Measurements from ENCODE around the gene ANO9.
"Not testable (repeated sequence)": the region's sequence is repeated elsewhere in the genome, so short reads cannot be mapped to it uniquely, and the experiment has no call there.

Gene ANO9

DNA sequence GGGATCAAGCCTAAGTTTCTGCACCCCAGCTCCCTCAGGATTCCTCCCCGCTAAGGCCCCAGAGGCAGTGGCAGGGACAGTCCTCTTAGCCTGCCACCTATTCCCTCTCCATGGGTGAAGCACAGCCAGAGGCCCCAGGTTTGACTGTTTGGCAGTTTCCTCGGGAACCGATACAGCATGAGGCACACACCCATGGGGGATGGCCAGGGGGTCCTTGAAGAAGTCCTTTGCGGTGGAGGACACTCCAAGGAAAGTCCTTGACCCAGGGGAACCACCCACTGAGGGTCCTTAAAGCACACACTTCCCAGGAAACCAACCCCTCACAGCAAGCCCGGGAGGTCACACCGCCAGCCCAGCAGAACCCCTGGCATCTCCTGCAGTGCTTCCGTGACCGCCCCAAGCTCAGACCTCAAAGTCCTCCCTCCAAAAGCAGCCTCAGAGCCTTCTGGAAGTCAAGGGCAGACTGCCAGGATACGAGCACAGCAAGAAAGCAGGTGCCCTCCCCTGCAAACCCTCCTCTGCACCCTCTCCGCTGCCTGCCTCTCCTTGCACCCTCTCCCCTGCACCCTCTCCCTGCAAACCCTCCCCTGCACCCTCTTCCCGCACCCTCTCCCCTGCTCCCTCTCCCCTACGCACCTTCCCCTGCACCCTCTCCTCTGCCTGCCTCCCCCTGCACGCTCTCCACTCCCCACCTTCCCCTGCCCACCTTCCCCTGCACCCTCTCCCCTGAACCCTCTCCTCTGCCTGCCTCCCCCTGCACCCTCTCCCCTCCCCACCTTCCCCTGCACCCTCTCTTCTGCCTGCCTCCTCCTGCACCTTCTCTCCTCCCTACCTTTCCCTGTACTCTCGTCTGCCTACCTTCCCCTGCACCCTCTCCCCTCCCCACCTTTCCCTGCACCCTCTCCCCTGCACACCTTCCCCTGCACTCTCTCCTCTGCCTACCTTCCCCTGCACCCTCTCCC lies 28.4 kb downstream of the ANO9 start:
- DNase-seq = no peak
- Histone ChIP-seq H3K36me3 (no peaks in the 10 kb centered on the region), H3K27ac (no peak overlapping the region), H3K9me3 (no peaks in the 10 kb centered on the region), H3K27me3 (peaks cover 0 to 56% of the 10 kb centered on the region in 2 donors), H3K4me1 (peaks cover 0 to 26% (median 16%) of the 10 kb centered on the region in 4 donors), H3K4me3 (no peak overlapping the region)
- TF ChIP-seq, protein P1, sequence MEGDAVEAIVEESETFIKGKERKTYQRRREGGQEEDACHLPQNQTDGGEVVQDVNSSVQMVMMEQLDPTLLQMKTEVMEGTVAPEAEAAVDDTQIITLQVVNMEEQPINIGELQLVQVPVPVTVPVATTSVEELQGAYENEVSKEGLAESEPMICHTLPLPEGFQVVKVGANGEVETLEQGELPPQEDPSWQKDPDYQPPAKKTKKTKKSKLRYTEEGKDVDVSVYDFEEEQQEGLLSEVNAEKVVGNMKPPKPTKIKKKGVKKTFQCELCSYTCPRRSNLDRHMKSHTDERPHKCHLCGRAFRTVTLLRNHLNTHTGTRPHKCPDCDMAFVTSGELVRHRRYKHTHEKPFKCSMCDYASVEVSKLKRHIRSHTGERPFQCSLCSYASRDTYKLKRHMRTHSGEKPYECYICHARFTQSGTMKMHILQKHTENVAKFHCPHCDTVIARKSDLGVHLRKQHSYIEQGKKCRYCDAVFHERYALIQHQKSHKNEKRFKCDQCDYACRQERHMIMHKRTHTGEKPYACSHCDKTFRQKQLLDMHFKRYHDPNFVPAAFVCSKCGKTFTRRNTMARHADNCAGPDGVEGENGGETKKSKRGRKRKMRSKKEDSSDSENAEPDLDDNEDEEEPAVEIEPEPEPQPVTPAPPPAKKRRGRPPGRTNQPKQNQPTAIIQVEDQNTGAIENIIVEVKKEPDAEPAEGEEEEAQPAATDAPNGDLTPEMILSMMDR (IDR thresholded peaks at IDR 0.05) = no peak
- intact Hi-C loops (cut with DNase I; ENCODE audit: low total_unique reads) = no loop called here

GRCh38 chr11:412641-413119 lies 29.1 kb downstream of the ANO9 start:
- H3K9me3 ChIP-seq = no peaks in the 10 kb centered on the region
- TF ChIP-seq, protein P1 (IDR thresholded peaks at IDR 0.05) = no peak
- intact Hi-C loops (cut with DNase I; ENCODE audit: low total_unique reads) = no loop called here
- no peak overlapping the region for H3K4me3 ChIP-seq
- peaks cover 0 to 29% (median 18%) of the 10 kb centered on the region in 4 donors for H3K4me1 ChIP-seq
- H3K27me3 ChIP-seq = peaks cover 0 to 50% of the 10 kb centered on the region in 2 donors
- DNase-seq = no peak
- H3K27ac ChIP-seq = no peak overlapping the region
- no peaks in the 10 kb centered on the region for H3K36me3 ChIP-seq

DNA sequence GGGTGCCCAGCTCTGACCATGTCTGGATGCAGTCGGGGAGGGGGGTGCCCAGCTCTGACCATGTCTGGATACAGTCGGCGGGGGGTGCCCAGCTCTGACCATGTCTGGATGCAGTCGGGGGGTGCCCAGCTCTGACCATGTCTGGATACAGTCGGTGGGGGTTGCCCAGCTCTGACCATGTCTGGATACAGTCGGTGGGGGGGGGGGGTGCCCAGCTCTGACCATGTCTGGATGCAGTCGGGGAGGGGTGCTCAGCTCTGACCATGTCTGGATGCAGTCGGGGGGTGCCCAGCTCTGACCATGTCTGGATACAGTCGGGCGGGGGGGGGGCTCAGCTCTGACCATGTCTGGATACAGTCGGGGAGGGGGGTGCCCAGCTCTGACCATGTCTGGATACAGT lies 30.3 kb downstream of the ANO9 start:
- H3K4me3 ChIP-seq; H3K9me3 ChIP-seq; H3K27ac ChIP-seq; DNase-seq; H3K36me3 ChIP-seq; intact Hi-C loops (cut with DNase I; ENCODE audit: low total_unique reads): not testable (repeated sequence)
- H3K27me3 ChIP-seq = peaks cover 0 to 42% of the 10 kb centered on the region in 2 donors
- H3K4me1 ChIP-seq = peaks cover 0 to 27% (median 16%) of the 10 kb centered on the region in 4 donors

DNA sequence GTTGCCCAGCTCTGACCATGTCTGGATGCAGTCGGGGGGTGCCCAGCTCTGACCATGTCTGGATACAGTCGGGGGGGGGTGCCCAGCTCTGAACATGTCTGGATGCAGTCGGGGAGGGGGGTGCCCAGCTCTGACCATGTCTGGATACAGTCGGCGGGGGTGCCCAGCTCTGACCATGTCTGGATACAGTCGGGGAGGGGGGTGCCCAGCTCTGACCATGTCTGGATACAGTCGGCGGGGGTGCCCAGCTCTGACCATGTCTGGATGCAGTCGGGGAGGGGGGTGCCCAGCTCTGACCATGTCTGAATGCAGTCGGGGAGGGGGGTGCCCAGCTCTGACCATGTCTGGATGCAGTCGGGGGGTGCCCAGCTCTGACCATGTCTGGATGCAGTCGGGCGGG lies 31.1 kb downstream of the ANO9 start:
- intact Hi-C loops (cut with DNase I; ENCODE audit: low total_unique reads); H3K4me3 ChIP-seq: not testable (repeated sequence)

DNA sequence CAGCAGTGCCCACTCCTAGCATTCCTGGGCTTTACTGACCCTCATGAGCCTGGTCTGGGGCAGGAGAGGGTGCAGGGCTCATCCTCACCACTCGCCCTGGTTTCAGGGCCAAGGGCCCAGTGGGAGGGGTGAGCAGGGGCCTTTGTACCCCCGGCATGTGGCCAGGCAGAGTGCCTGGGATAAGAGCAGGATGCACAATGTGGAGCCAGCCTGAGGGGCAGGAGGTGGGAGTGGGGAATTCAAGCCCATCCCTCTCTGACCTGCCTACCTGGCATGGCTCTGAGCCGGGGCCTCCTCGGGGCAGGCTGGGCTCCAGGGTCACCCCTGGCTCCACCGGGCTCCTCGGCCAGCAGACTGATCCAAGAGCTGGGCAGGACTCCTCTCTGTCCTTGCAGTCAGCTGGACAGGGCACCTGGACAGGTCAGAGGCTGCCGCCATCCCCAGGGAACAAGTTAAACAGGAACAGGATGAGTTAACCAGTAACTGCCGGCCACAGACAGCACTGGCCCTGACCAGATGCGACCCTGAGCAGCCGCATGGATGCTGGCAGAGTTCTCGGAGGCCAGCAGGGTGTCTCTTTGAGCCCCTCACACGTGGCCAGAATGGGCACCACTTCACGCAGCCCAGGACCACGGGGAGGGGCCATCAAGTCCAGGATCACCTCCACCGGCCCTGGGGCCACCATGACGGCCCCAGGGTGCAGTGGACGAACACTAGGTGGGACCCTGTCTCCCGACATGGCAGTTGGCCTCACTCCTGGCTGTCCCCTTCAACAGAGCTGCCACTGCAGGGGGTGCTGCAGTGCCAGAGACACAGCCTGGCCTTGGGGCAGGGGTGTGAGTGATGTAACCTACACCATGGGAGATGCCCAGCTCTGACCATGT lies 32.0 kb downstream of the ANO9 start:
- H3K27ac ChIP-seq = no peak overlapping the region
- intact Hi-C loops (cut with DNase I; ENCODE audit: low total_unique reads) = no loop called here

More for the DNA sequence above, 31.1 kb downstream of the ANO9 start:
- Histone ChIP-seq H3K4me1 (peaks cover 0 to 27% (median 17%) of the 10 kb centered on the region in 4 donors), H3K27me3 (peaks cover 0 to 34% of the 10 kb centered on the region in 2 donors)
- H3K36me3 ChIP-seq, H3K9me3 ChIP-seq, H3K27ac ChIP-seq, DNase-seq: not testable (repeated sequence)

More for the DNA sequence above, 32.0 kb downstream of the ANO9 start:
- H3K36me3 ChIP-seq = peaks cover 0 to 2% (median 0%) of the 10 kb centered on the region in 3 donors
- DNase-seq = no peak
- peaks cover 0 to 31% (median 17%) of the 10 kb centered on the region in 4 donors for H3K4me1 ChIP-seq
- peaks cover 0 to 25% of the 10 kb centered on the region in 2 donors for H3K27me3 ChIP-seq
- TF ChIP-seq, protein P1 (IDR thresholded peaks at IDR 0.05) = no peak
- H3K9me3 ChIP-seq = no peaks in the 10 kb centered on the region
- H3K4me3 ChIP-seq = no peak overlapping the region
